Ovary (tissue), 3 donors: Measurements from ENCODE around the gene TADA2B.

Experiments
- EP300 ChIP-seq: sonication (generic); formaldehyde crosslinking; IDR thresholded peaks from one replicate; pipeline ENCODE4 v1.6.1; 2017; ENCODE audit warnings: antibody characterized with exemption
- POLR2A ChIP-seq: fragments of 450-650 bp; IDR thresholded peaks from one replicate; pipeline ENCODE4 v1.6.1; 2017; ENCODE audit warnings: antibody characterized with exemption, mild to moderate bottlenecking, moderate library complexity
- TF ChIP-seq, protein P1 (sequence below), 3 donors: fragments of 450-650 bp in 2 of 3; fragments of 200-600 bp in 1 of 3; IDR thresholded peaks; one replicate each; pipeline versions ENCODE4 v1.5.1 to v1.8.0; 2016 to 2022; ENCODE audit warnings: antibody characterized with exemption in 3 of 3, mild to moderate bottlenecking in 1 of 3
- donor health status: DM: no; HTN: no; CAD: no.

DNA sequence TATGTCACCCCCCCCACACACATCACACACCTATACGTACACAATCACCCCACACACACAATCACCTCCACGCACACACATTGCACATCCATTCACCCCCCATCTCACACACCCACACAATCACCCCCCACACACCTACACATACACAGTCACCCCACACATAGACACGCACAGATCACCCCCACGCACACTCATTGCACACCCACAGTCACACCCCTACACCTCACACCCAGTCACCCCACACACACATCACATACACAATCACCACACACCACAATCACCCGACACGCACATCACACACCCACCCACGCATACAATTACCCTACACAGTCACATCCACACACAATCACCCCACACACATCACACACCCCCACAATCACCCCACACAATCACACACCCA is 15.9 kb upstream of the TADA2B start:
- TF ChIP-seq POLR2A (no peak), EP300 (no peak)
- TF ChIP-seq, protein P1, sequence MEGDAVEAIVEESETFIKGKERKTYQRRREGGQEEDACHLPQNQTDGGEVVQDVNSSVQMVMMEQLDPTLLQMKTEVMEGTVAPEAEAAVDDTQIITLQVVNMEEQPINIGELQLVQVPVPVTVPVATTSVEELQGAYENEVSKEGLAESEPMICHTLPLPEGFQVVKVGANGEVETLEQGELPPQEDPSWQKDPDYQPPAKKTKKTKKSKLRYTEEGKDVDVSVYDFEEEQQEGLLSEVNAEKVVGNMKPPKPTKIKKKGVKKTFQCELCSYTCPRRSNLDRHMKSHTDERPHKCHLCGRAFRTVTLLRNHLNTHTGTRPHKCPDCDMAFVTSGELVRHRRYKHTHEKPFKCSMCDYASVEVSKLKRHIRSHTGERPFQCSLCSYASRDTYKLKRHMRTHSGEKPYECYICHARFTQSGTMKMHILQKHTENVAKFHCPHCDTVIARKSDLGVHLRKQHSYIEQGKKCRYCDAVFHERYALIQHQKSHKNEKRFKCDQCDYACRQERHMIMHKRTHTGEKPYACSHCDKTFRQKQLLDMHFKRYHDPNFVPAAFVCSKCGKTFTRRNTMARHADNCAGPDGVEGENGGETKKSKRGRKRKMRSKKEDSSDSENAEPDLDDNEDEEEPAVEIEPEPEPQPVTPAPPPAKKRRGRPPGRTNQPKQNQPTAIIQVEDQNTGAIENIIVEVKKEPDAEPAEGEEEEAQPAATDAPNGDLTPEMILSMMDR (IDR thresholded peaks at IDR 0.05), result no peak
